ENCODE measurements around the gene PLA2G2D. TPM values are rescaled to one million over a fixed set of nuclear protein-coding genes. Genes with fewer than 3 reads are reported as not detected.

The PLA2G2D gene
- total and polyA plus RNA-seq, 2 experiments from 2014 or later = not detected

DNA sequence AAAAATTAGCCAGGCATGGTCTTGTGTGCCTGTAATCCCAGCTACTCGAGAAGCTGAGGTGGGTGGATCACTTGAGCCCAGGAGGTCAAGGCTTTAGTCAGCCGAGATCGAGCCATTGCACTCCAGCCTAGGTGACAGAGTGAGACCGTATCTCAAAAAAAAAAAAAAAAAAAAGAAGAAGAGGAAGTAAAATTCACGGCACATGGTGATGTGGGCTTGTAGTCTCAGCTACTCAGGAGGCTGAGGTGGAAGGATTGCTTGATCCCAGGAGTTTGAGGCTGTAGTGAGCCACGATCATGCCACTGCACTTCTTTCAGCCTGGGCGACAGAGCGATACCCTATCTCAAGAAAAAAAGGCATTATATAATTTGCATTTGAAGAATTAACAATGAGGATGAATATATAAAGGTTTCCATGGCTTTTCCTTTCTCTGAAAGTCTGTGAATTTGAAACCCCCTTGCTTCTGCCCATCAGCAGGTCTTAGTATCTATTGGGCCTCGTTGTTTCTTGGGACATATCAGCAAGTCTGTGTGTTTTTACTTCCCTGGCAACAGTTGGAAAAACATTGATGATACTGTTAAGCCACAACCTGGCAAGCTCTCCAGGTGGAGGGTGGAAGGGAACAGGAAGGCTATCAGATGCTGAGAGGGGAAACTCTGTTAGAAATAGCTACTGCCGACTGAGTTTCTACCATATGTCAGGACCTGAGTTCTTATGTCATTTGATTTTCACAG, 4.6 kb upstream of the PLA2G2D start:
- Mint-ChIP-seq H3K9me3 (peaks cover 10% of the 10 kb centered on the region; the same call in 2 of the 3 replicates), H3K4me1 (no peaks in the 10 kb centered on the region), H3K27me3 (ENCODE audit: insufficient read depth, low read depth, poor library complexity) (peaks cover 7% of the 10 kb centered on the region), H3K4me3 (no peak overlapping the region), H3K27ac (no peak overlapping the region), H3K36me3 (ENCODE audit: low read depth) (no peaks in the 10 kb centered on the region; the same call in 2 of the 3 replicates)
- Histone ChIP-seq H3K4me1 (ENCODE audit: insufficient read depth) (no peaks in the 10 kb centered on the region), H3F3A (replicated peaks; ENCODE audit: low read depth) (no peaks in the 10 kb centered on the region), H3K79me2 (replicated peaks; ENCODE audit: insufficient read depth) (no peaks in the 10 kb centered on the region), H2AFZ (peak overlapping the region; percentile 32; the same call in 1 of the 2 replicates), H4K20me1 (replicated peaks; ENCODE audit: insufficient read depth) (no peaks in the 10 kb centered on the region), H3K4me3 (no peak overlapping the region), H3K9me2 (ENCODE audit: insufficient read depth) (no peaks in the 10 kb centered on the region), H3K36me3 (ENCODE audit: insufficient read depth) (no peaks in the 10 kb centered on the region), H3K4me2 (no peak overlapping the region), H3K27me3 (ENCODE audit: insufficient read depth) (no peaks in the 10 kb centered on the region), H3K27ac (ENCODE audit: low read depth) (no peak overlapping the region)
- no peak for TF ChIP-seq ZNF331 (CRISPR knock-in tag; IDR thresholded peaks at IDR 0.05; ENCODE audit: low read depth)
- TF ChIP-seq STAT1 (IDR thresholded peaks at IDR 0.05; ENCODE audit: unreplicated experiment) = no peak
- no peak for TF ChIP-seq REST (IDR thresholded peaks at IDR 0.05; ENCODE audit: unreplicated experiment)
- TF ChIP-seq POLR2AphosphoS5 (IDR thresholded peaks at IDR 0.05; ENCODE audit: low read depth) = no peak
- TF ChIP-seq CREB1 (CRISPR knock-in tag; IDR thresholded peaks at IDR 0.05; ENCODE audit: low read depth) = no peak
- TF ChIP-seq JUNB (IDR thresholded peaks at IDR 0.05; ENCODE audit: unreplicated experiment) = no peak
- TF ChIP-seq, protein P1, sequence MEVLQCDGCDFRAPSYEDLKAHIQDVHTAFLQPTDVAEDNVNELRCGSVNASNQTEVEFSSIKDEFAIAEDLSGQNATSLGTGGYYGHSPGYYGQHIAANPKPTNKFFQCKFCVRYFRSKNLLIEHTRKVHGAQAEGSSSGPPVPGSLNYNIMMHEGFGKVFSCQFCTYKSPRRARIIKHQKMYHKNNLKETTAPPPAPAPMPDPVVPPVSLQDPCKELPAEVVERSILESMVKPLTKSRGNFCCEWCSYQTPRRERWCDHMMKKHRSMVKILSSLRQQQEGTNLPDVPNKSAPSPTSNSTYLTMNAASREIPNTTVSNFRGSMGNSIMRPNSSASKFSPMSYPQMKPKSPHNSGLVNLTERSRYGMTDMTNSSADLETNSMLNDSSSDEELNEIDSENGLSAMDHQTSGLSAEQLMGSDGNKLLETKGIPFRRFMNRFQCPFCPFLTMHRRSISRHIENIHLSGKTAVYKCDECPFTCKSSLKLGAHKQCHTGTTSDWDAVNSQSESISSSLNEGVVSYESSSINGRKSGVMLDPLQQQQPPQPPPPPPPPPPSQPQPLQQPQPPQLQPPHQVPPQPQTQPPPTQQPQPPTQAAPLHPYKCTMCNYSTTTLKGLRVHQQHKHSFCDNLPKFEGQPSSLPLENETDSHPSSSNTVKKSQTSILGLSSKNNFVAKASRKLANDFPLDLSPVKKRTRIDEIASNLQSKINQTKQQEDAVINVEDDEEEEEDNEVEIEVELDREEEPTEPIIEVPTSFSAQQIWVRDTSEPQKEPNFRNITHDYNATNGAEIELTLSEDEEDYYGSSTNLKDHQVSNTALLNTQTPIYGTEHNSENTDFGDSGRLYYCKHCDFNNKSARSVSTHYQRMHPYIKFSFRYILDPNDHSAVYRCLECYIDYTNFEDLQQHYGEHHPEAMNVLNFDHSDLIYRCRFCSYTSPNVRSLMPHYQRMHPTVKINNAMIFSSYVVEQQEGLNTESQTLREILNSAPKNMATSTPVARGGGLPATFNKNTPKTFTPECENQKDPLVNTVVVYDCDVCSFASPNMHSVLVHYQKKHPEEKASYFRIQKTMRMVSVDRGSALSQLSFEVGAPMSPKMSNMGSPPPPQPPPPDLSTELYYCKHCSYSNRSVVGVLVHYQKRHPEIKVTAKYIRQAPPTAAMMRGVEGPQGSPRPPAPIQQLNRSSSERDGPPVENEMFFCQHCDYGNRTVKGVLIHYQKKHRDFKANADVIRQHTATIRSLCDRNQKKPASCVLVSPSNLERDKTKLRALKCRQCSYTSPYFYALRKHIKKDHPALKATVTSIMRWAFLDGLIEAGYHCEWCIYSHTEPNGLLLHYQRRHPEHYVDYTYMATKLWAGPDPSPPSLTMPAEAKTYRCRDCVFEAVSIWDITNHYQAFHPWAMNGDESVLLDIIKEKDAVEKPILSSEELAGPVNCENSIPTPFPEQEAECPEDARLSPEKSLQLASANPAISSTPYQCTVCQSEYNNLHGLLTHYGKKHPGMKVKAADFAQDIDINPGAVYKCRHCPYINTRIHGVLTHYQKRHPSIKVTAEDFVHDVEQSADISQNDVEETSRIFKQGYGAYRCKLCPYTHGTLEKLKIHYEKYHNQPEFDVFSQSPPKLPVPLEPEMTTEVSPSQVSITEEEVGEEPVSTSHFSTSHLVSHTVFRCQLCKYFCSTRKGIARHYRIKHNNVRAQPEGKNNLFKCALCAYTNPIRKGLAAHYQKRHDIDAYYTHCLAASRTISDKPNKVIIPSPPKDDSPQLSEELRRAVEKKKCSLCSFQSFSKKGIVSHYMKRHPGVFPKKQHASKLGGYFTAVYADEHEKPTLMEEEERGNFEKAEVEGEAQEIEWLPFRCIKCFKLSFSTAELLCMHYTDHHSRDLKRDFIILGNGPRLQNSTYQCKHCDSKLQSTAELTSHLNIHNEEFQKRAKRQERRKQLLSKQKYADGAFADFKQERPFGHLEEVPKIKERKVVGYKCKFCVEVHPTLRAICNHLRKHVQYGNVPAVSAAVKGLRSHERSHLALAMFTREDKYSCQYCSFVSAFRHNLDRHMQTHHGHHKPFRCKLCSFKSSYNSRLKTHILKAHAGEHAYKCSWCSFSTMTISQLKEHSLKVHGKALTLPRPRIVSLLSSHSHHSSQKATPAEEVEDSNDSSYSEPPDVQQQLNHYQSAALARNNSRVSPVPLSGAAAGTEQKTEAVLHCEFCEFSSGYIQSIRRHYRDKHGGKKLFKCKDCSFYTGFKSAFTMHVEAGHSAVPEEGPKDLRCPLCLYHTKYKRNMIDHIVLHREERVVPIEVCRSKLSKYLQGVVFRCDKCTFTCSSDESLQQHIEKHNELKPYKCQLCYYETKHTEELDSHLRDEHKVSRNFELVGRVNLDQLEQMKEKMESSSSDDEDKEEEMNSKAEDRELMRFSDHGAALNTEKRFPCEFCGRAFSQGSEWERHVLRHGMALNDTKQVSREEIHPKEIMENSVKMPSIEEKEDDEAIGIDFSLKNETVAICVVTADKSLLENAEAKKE (CRISPR knock-in tag; IDR thresholded peaks at IDR 0.05) = no peak
- TF ChIP-seq EZH2 (IDR thresholded peaks at IDR 0.05; ENCODE audit: low read depth, unreplicated experiment) = no peak
- no peak for TF ChIP-seq NANOG (IDR thresholded peaks at IDR 0.05; ENCODE audit: borderline replicate concordance)
- no peak for TF ChIP-seq ZNF114 (CRISPR knock-in tag; IDR thresholded peaks at IDR 0.05)
- TF ChIP-seq, protein P2, sequence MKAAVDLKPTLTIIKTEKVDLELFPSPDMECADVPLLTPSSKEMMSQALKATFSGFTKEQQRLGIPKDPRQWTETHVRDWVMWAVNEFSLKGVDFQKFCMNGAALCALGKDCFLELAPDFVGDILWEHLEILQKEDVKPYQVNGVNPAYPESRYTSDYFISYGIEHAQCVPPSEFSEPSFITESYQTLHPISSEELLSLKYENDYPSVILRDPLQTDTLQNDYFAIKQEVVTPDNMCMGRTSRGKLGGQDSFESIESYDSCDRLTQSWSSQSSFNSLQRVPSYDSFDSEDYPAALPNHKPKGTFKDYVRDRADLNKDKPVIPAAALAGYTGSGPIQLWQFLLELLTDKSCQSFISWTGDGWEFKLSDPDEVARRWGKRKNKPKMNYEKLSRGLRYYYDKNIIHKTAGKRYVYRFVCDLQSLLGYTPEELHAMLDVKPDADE (IDR thresholded peaks at IDR 0.05) = no peak
- TF ChIP-seq CTCF (conservative IDR thresholded peaks at IDR 0.05; ENCODE audit: low read depth in 2 of 2) = no peak
- no peak for TF ChIP-seq EZH2phosphoT487 (IDR thresholded peaks at IDR 0.05; ENCODE audit: unreplicated experiment)
- DNase-seq (ENCODE audit: low spot score) = no peak
- no peak for ATAC-seq

Data from GM23338 (cell line).